ENCODE results near the gene ZBTB7C. TPM values are rescaled to one million over a fixed set of nuclear protein-coding genes. Genes with fewer than 3 reads are reported as not detected.

The ZBTB7C gene
- total RNA-seq, 5 donors from 2014 or later (not counting 1 experiment from before 2014, with no cell fraction given): 0.06 TPM; not detected in 4

DNA sequence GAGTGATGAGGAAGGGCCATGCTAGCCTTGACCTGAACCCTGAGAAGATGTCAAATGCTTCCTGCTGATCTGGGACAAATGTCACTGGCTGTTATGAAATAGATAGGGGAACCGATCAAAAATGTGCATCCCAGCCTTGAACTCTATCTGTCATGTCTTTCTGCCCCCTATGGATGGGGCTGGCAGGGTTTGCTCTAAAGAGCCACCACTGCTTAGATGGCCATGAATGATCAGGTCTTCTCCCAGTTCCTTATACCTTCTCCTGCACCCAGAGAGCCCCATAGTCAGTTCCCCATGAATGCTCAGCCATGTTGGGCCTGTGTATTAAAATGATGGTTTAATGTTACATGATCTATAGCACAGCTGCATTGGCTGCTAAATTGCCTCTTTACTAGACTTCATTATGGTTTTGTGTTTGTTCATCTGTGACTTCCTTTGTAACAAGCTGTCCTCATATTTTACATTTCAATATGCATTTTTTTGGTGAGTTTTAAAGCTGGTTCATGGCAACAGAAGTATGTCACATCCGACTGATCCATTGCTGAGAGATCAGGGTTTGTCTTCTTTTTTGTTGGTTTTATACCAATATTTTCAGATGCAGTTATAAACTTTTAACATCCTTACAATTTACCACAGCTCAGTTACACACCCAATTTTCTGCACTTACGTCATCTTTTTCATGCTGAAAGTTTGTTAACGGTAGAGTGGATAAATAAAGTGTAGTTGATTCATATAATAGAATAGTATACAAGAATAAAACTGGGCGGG lies 422.4 kb downstream of the ZBTB7C start:
- ChIA-PET CTCF (no interaction called here), POLR2A (no interaction called here)
- no peak overlapping the region for H3K4me3 ChIP-seq (ENCODE audit: control insufficient read depth in 1 of 2, extremely low read depth in 1 of 2, low read length in 1 of 2)
- Mint-ChIP-seq H3K27me3 (peaks cover 3 to 13% of the 10 kb centered on the region in 2 donors), H3K36me3 (no peaks in the 10 kb centered on the region), H3K9me3 (no peaks in the 10 kb centered on the region), H3K4me1 (no peaks in the 10 kb centered on the region), H3K27ac (no peak overlapping the region), H3K4me3 (no peak overlapping the region)
- H3K4me1 ChIP-seq (ENCODE audit: control insufficient read depth in 1 of 2, extremely low read depth in 1 of 2, insufficient read depth in 2 of 2, low read length in 2 of 2): no peaks in the 10 kb centered on the region
- WGBS (ENCODE audit: insufficient coverage): no CpG with 5 or more reads among the region's 5 CpGs
- no peaks in the 10 kb centered on the region for H3K36me3 ChIP-seq (ENCODE audit: control insufficient read depth in 2 of 2, extremely low read depth in 1 of 2, insufficient read depth in 1 of 2, low read length in 1 of 2)
- H3K27me3 ChIP-seq (replicated peaks in 1 of 2; ENCODE audit: control insufficient read depth in 2 of 2, extremely low read depth in 1 of 2, insufficient read depth in 2 of 2, low read length in 1 of 2): peaks cover 0 to 11% of the 10 kb centered on the region in 2 experiments
- no peaks in the 10 kb centered on the region for H3K9me3 ChIP-seq
- H3K27ac ChIP-seq (ENCODE audit: low read length): no peak overlapping the region
- DNase-seq (no peak), ATAC-seq (replicated peaks in 1 of 4) (no peak)

- Histone ChIP-seq H3K9me3 (no peaks in the 10 kb centered on the region), H3K27ac (ENCODE audit: low read length) (no peak overlapping the region), H3K36me3 (ENCODE audit: control insufficient read depth in 2 of 2, extremely low read depth in 1 of 2, insufficient read depth in 1 of 2, low read length in 1 of 2) (no peaks in the 10 kb centered on the region), H3K4me1 (ENCODE audit: control insufficient read depth in 1 of 2, extremely low read depth in 1 of 2, insufficient read depth in 2 of 2, low read length in 2 of 2) (no peaks in the 10 kb centered on the region), H3K27me3 (replicated peaks in 1 of 2; ENCODE audit: control insufficient read depth in 2 of 2, extremely low read depth in 1 of 2, insufficient read depth in 2 of 2, low read length in 1 of 2) (peaks cover 0 to 6% of the 10 kb centered on the region in 2 experiments), H3K4me3 (ENCODE audit: control insufficient read depth in 1 of 2, extremely low read depth in 1 of 2, low read length in 1 of 2) (no peak overlapping the region)
- Mint-ChIP-seq H3K4me3 (no peak overlapping the region), H3K27me3 (peaks cover 0 to 13% of the 10 kb centered on the region in 2 donors), H3K4me1 (no peaks in the 10 kb centered on the region), H3K9me3 (no peaks in the 10 kb centered on the region), H3K27ac (no peak overlapping the region), H3K36me3 (no peaks in the 10 kb centered on the region)
- 100% methylated on average over 4 of the region's 7 CpGs for WGBS (ENCODE audit: insufficient coverage)
- POLR2A ChIA-PET: no interaction called here
- peak in 1 of 35 experiments; percentile 15 for DNase-seq
- CTCF ChIA-PET: interaction anchor here in 1 of 2 donors (0.5 kb wide), 1 partner anchor 414 kb away, joined by 3 read pairs; no protein-coding TSS in a partner anchor
- no peak for ATAC-seq (replicated peaks in 1 of 4)
Measured at GRCh38 chr18:47985866-47986265, 423.3 kb downstream of the ZBTB7C start.

- DNase-seq (no peak), ATAC-seq (replicated peaks in 1 of 4) (no peak)
- Histone ChIP-seq H3K27me3 (replicated peaks in 1 of 2; ENCODE audit: control insufficient read depth in 2 of 2, extremely low read depth in 1 of 2, insufficient read depth in 2 of 2, low read length in 1 of 2) (peaks cover 0 to 4% of the 10 kb centered on the region in 2 experiments), H3K27ac (ENCODE audit: low read length) (no peak overlapping the region), H3K4me3 (ENCODE audit: control insufficient read depth in 1 of 2, extremely low read depth in 1 of 2, low read length in 1 of 2) (no peak overlapping the region), H3K9me3 (no peaks in the 10 kb centered on the region), H3K4me1 (ENCODE audit: control insufficient read depth in 1 of 2, extremely low read depth in 1 of 2, insufficient read depth in 2 of 2, low read length in 2 of 2) (no peaks in the 10 kb centered on the region), H3K36me3 (ENCODE audit: control insufficient read depth in 2 of 2, extremely low read depth in 1 of 2, insufficient read depth in 1 of 2, low read length in 1 of 2) (no peaks in the 10 kb centered on the region)
- H3K9me3 Mint-ChIP-seq: no peaks in the 10 kb centered on the region
- CTCF ChIA-PET: no interaction called here
- 73% methylated on average over 2 of the region's 4 CpGs for WGBS (ENCODE audit: insufficient coverage)
- H3K4me3 Mint-ChIP-seq: no peak overlapping the region
- no peaks in the 10 kb centered on the region for H3K4me1 Mint-ChIP-seq
- H3K27me3 Mint-ChIP-seq: peaks cover 0 to 10% of the 10 kb centered on the region in 2 donors
- no peak overlapping the region for H3K27ac Mint-ChIP-seq
- no peaks in the 10 kb centered on the region for H3K36me3 Mint-ChIP-seq
- POLR2A ChIA-PET: no interaction called here
Measured at GRCh38 chr18:47984991-47985390, 424.2 kb downstream of the ZBTB7C start.

DNA sequence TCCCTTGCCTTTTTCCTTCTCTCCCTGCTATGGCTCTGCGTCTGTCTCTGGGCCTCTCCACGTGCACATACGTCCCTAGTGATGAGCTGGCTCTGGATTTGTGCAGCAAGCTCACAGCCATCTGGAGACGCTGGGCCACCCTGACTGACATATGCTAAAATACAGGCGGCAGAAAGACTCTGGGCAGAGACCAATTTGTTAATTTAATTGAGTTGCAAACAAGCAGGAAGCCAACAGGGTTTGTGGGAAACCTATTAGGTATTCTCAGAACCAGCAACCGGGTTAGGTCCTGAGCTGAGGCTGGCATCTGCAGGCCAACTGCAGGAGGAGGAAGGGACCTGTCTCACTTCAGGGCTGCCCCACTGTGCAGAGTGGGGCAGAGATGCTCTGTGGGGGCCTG lies 425.2 kb downstream of the ZBTB7C start:
- Histone ChIP-seq H3K27ac (ENCODE audit: low read length) (no peak overlapping the region), H3K9me3 (no peaks in the 10 kb centered on the region), H3K4me1 (ENCODE audit: control insufficient read depth in 1 of 2, extremely low read depth in 1 of 2, insufficient read depth in 2 of 2, low read length in 2 of 2) (no peaks in the 10 kb centered on the region), H3K4me3 (ENCODE audit: control insufficient read depth in 1 of 2, extremely low read depth in 1 of 2, low read length in 1 of 2) (no peak overlapping the region), H3K36me3 (ENCODE audit: control insufficient read depth in 2 of 2, extremely low read depth in 1 of 2, insufficient read depth in 1 of 2, low read length in 1 of 2) (no peaks in the 10 kb centered on the region), H3K27me3 (replicated peaks in 1 of 2; ENCODE audit: control insufficient read depth in 2 of 2, extremely low read depth in 1 of 2, insufficient read depth in 2 of 2, low read length in 1 of 2) (peaks cover 0 to 8% of the 10 kb centered on the region in 2 experiments)
- no peak overlapping the region for H3K4me3 Mint-ChIP-seq
- ChIA-PET CTCF (no interaction called here), POLR2A (no interaction called here)
- peaks cover 0 to 4% of the 10 kb centered on the region in 2 donors for H3K27me3 Mint-ChIP-seq
- no peak for DNase-seq
- peak overlapping the region in 1 of 2 donors; percentile 44 for H3K27ac Mint-ChIP-seq
- no peak for ATAC-seq (replicated peaks in 1 of 4)
- H3K36me3 Mint-ChIP-seq: no peaks in the 10 kb centered on the region
- H3K9me3 Mint-ChIP-seq: no peaks in the 10 kb centered on the region
- 79% methylated on average over 6 of the region's 6 CpGs for WGBS (ENCODE audit: insufficient coverage)
- H3K4me1 Mint-ChIP-seq: no peaks in the 10 kb centered on the region

DNA sequence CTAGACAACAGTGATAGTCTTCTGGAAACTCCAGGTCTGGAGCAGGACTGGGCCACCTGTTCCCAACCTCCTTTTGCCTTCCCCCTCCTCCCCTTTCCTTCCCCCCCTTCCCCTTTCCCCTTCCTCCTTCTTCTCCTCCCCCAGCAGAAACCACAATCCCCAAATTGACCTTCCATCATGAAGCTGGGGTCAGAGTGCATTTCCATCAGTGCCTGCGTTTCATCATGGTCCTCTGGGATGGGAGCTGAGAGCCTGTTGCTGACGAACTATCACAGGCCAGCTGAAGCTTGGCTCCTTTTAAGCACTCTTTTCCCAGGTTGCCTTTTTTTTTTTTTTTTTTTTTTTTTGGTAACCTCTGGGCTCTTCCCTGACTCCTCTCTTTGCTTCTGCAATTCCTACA lies 426.1 kb downstream of the ZBTB7C start:
- peaks cover 0 to 8% of the 10 kb centered on the region in 2 experiments for H3K27me3 ChIP-seq (replicated peaks in 1 of 2; ENCODE audit: control insufficient read depth in 2 of 2, extremely low read depth in 1 of 2, insufficient read depth in 2 of 2, low read length in 1 of 2)
- WGBS (ENCODE audit: insufficient coverage): 91% methylated on average over 1 of the region's 2 CpGs
- H3K36me3 ChIP-seq (ENCODE audit: control insufficient read depth in 2 of 2, extremely low read depth in 1 of 2, insufficient read depth in 1 of 2, low read length in 1 of 2): no peaks in the 10 kb centered on the region
- ChIA-PET POLR2A (no interaction called here), CTCF (interaction anchor here in 1 of 2 donors (0.6 kb wide), 1 partner anchor 691 kb away, joined by 3 read pairs; no protein-coding TSS in a partner anchor)
- no peaks in the 10 kb centered on the region for H3K9me3 ChIP-seq
- Mint-ChIP-seq H3K9me3 (no peaks in the 10 kb centered on the region), H3K27ac (no peak overlapping the region), H3K27me3 (peaks cover 0 to 7% of the 10 kb centered on the region in 2 donors), H3K4me1 (no peaks in the 10 kb centered on the region), H3K4me3 (no peak overlapping the region), H3K36me3 (no peaks in the 10 kb centered on the region)
- ATAC-seq (replicated peaks in 1 of 4): no peak
- H3K27ac ChIP-seq (ENCODE audit: low read length): no peak overlapping the region
- no peak for DNase-seq
- no peaks in the 10 kb centered on the region for H3K4me1 ChIP-seq (ENCODE audit: control insufficient read depth in 1 of 2, extremely low read depth in 1 of 2, insufficient read depth in 2 of 2, low read length in 2 of 2)
- H3K4me3 ChIP-seq (ENCODE audit: control insufficient read depth in 1 of 2, extremely low read depth in 1 of 2, low read length in 1 of 2): no peak overlapping the region

- H3K36me3 ChIP-seq (ENCODE audit: control insufficient read depth in 2 of 2, extremely low read depth in 1 of 2, insufficient read depth in 1 of 2, low read length in 1 of 2): no peaks in the 10 kb centered on the region
- Mint-ChIP-seq H3K36me3 (no peaks in the 10 kb centered on the region), H3K27ac (no peak overlapping the region), H3K4me1 (no peaks in the 10 kb centered on the region), H3K9me3 (no peaks in the 10 kb centered on the region), H3K4me3 (no peak overlapping the region), H3K27me3 (peaks cover 0 to 7% of the 10 kb centered on the region in 2 donors)
- H3K4me3 ChIP-seq (ENCODE audit: control insufficient read depth in 1 of 2, extremely low read depth in 1 of 2, low read length in 1 of 2): no peak overlapping the region
- no peak overlapping the region for H3K27ac ChIP-seq (ENCODE audit: low read length)
- ATAC-seq (replicated peaks in 1 of 4): no peak
- no peaks in the 10 kb centered on the region for H3K4me1 ChIP-seq (ENCODE audit: control insufficient read depth in 1 of 2, extremely low read depth in 1 of 2, insufficient read depth in 2 of 2, low read length in 2 of 2)
- POLR2A ChIA-PET: no interaction called here
- no peaks in the 10 kb centered on the region for H3K9me3 ChIP-seq
- no peak for DNase-seq
- peaks cover 0 to 8% of the 10 kb centered on the region in 2 experiments for H3K27me3 ChIP-seq (replicated peaks in 1 of 2; ENCODE audit: control insufficient read depth in 2 of 2, extremely low read depth in 1 of 2, insufficient read depth in 2 of 2, low read length in 1 of 2)
- no CpG with 5 or more reads among the region's 4 CpGs for WGBS (ENCODE audit: insufficient coverage)
- CTCF ChIA-PET: no interaction called here
Measured at GRCh38 chr18:47981830-47982229, 427.4 kb downstream of the ZBTB7C start.
